A549 treated with GW870086 at 1 μM for 4 hours (cell line): ENCODE data around the gene NPHS2. TPM values are rescaled to one million over a fixed set of nuclear protein-coding genes. Genes with fewer than 3 reads are reported as not detected.

ENCODE experiments used
- total RNA-seq: library from RNA; stranded (reverse); fragments of 200-300 nt; extraction: Qiagen RNA extraction; gene quantifications from 5 replicates; pipeline ENCODE4 v1.2.3, GENCODE V29; 2022; ENCODE audit warnings: low read depth

Gene NPHS2
- not detected in 5 replicates for total RNA-seq

DNA sequence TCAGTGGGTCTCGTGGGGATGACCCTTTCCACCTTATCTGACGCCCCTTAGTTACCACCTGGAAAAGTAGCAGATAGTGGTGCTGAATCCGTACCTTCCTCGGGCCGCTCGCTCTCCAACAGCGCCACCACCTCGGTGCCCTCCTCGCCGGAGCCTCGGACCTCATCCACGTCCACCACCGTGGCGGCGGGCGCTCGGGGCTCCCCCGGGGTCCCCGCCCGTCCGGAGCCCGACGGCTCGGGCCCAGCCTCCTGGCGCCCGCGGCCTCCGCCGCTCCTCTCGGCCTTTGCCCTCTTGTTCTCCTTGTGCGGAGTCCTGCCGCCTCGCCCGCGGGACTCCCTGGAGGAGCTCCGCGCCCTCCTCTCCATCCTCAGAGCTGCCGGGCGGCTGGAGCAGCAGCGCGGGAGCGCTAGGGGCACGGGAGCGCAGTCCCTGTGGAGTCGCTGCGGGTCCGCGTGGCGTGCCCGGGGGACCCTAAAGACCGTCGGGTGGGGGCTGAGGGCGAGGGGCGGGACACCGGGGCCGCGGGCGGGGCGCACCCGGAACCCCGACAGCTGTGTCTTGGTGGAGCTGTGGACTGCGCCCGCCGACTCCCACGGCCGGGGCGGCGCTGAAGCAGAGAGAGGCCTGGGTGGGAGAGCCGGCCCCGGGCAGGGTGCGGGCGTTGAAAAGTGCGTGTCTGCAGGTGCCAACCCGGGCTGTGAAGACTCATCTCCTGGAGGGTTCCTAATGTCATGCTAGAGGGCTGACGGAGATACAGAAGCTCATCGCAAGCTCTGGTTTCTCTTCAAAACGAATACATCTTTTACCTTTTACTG, at the start of gene NPHS2:
TSS of gene NPHS2 (minus strand) at position 452 of the 818 bp plus-strand sequence. CDS start at position 368, 84 bp downstream.

DNA sequence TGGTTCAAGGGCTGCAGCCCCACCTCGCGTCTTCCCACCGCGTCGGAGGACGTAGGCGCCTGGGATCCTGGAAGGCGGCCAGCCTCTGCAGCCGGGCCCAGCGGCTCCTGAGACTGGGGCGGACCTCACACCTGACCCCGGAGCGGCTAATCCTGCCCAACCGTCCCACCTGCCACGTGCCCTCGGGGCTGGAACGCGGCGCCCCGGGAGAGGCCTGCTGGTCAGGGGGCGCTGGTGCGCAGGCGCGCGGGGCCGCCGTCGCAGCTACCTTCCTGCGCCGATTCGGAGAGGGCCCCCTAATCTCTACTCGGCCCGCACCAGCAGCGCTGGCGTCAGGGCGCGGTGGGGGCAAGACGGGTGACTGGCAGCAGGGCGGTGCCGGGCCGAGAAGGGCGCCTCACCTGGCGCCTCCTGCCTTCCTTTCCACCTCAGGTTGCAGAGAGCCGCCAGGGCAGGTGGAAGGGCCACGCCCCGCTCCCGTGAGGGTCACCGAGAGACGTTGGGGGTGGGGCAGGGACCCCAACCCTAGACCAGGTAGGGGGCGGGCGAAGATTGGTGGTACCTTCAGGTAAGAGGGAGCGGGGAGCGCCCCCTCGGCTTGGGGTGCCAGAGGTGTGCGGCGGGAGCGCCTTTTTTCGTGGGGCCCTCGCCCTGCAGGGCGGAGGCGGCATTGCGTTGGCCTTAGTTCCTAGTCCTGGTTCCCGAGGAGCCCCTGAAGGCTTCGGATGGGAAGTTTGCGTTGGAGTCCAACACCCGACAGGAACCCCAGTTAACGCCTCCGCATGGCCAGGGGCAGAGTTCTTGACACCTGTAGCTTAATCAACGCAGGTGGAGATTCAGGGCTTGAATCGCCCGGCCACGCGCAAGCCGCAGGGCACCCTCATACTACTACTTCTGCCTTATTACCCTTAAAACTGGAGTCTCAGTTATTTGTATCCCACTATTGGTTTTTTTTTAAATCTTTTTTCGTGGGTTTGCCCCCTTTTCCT, 16.1 kb upstream of the NPHS2 start, which contains the start of gene TDRD5:
TSS of gene TDRD5 (plus strand) at position 241 of the 989 bp plus-strand sequence. CDS start 784 bp downstream, outside the sequence.

Other genes with a start within 250 kb of the NPHS2 start
- gene AXDND1, start 210.0 kb downstream of the NPHS2 start, total RNA-seq = 0.16 to 0.51 TPM (median 0.33 TPM) in 4 of 5 replicates, not detected in the other
- 0.05 to 0.11 TPM (median 0.08 TPM) in 3 of 5 replicates, not detected in the others for gene TDRD5, start 15.9 kb upstream of the NPHS2 start, total RNA-seq
- not detected in 5 replicates for gene FAM163A, start 167.3 kb upstream of the NPHS2 start, total RNA-seq